K562 (cell line): ENCODE results near the gene ABCA7. TPM values are rescaled to one million over a fixed set of nuclear protein-coding genes. Genes with fewer than 3 reads are reported as not detected.

Source experiments
- ATAC-seq: fragments of 200-7000 bp; cut with Tn5 transposase; 3 replicates; pipeline ENCODE4 v1.9.1; 2020; ENCODE audit warnings: moderate library complexity
- BruUV-seq: library from RNA; stranded (reverse); fragments of 400-500 nt; replicated peaks from 2 replicates; lab custom pipeline; 2021; lab: Mats Ljungman, UMichigan
- CTCF ChIA-PET: fragments of 300-600 bp; formaldehyde crosslinking; extraction: SDS; loops from one replicate; lab custom pipeline; 2021; ENCODE audit warnings: low intra/inter-chr PET ratio; lab: Yijun Ruan, JAX
- POLR2A ChIA-PET: fragments of 300-600, 350-650 bp; sonication (Branson Sonifier 250); formaldehyde crosslinking; extraction: SDS; loops from one replicate; lab custom pipeline; 2021; ENCODE audit warnings: antibody characterized with exemption, inconsistent platforms; lab: Yijun Ruan, JAX
- DNase-seq, 4 experiments: peaks; one replicate each; pipeline versions ENCODE4 v3.0.0 to v3.0.0-alpha.2; 2011 to 2018; ENCODE audit warnings: low spot score in 3 of 4, mixed read lengths in 3 of 4; ENCODE audit errors: extremely low read depth in 1 of 4
- FAIRE-seq: peaks from 2 replicates; lab custom pipeline; 2011; peaks lifted over from hg19 to GRCh38; lab: Jason Lieb, UNC
- H2AFZ ChIP-seq: 2 replicates; pipeline ENCODE4 v1.6.0; 2011; ENCODE audit warnings: low read depth, low read length, control low read depth, inconsistent platforms
- H3K27ac ChIP-seq: fragments of 200-600 bp; 3 replicates; pipeline ENCODE4 v1.8.0; 2011; ENCODE audit warnings: low read depth, mild to moderate bottlenecking, control low read depth, inconsistent platforms, low read length, moderate library complexity, mixed read lengths; ENCODE audit errors: extremely low read depth
- H3K27me3 ChIP-seq, 2 experiments: fragments of 300-600 bp in 1 of 2; 2 replicates in 1 of 2; 3 replicates in 1 of 2; pipeline versions ENCODE4 v1.6.0 to v1.8.0; 2011; ENCODE audit warnings: inconsistent platforms in 2 of 2, low read length in 2 of 2, mild to moderate bottlenecking in 1 of 2, mixed read lengths in 1 of 2, moderate library complexity in 1 of 2; ENCODE audit not compliant: control insufficient read depth in 2 of 2, insufficient read depth in 2 of 2
- H3K36me3 ChIP-seq: fragments of 300-600 bp; 3 replicates; pipeline ENCODE4 v1.8.0; 2011; ENCODE audit warnings: mild to moderate bottlenecking, low read length, inconsistent platforms; ENCODE audit not compliant: control insufficient read depth, insufficient read depth
- H3K4me1 ChIP-seq, 2 experiments: fragments of 200-600 bp in 1 of 2; replicated peaks in 1 of 2; 2 replicates in 1 of 2; 3 replicates in 1 of 2; pipeline versions ENCODE4 v1.5.1 to v1.8.0; 2011; ENCODE audit warnings: inconsistent platforms in 2 of 2, low read length in 2 of 2, mild to moderate bottlenecking in 1 of 2, mixed read lengths in 1 of 2, moderate library complexity in 1 of 2; ENCODE audit not compliant: control insufficient read depth in 2 of 2, insufficient read depth in 2 of 2
- H3K4me2 ChIP-seq: 2 replicates; pipeline ENCODE4 v1.6.1; 2011; ENCODE audit warnings: low read length, control low read depth, inconsistent platforms, mixed read lengths; ENCODE audit not compliant: insufficient read depth
- H3K4me3 ChIP-seq: fragments of 200-600 bp; sonication (generic), shearing (Covaris generic); 2 replicates; pipeline ENCODE4 v1.5.1; 2016; ENCODE audit warnings: control low read depth, inconsistent platforms
- H3K79me2 ChIP-seq: fragments of 200-600 bp; 3 replicates; pipeline ENCODE4 v1.8.0; 2011; ENCODE audit warnings: low read length, inconsistent platforms; ENCODE audit not compliant: control insufficient read depth, insufficient read depth
- H3K9ac ChIP-seq, 2 experiments: 2 replicates each; pipeline versions ENCODE4 v1.6.0 to v1.6.1; 2011; ENCODE audit warnings: low read depth in 2 of 2, low read length in 2 of 2, control low read depth in 1 of 2, inconsistent platforms in 1 of 2, mild to moderate bottlenecking in 1 of 2, mixed read lengths in 1 of 2; ENCODE audit not compliant: insufficient read depth in 1 of 2
- H3K9me1 ChIP-seq: one replicate; pipeline ENCODE4 v1.6.0; 2011; ENCODE audit warnings: inconsistent platforms, mild to moderate bottlenecking, low read length, moderate library complexity; ENCODE audit not compliant: control insufficient read depth, insufficient read depth
- H3K9me3 ChIP-seq: replicated peaks from 2 replicates; pipeline ENCODE4 v1.5.1; 2011; ENCODE audit warnings: low read depth, low read length, inconsistent platforms; ENCODE audit not compliant: control insufficient read depth, insufficient read depth
- H4K20me1 ChIP-seq: replicated peaks from 2 replicates; pipeline ENCODE4 v1.6.1; 2011; ENCODE audit warnings: low read length, inconsistent platforms, mixed read lengths; ENCODE audit not compliant: control insufficient read depth, insufficient read depth
- CEBPB ChIP-seq: fragments of 450-650 bp; IDR thresholded peaks from 2 replicates; pipeline ENCODE4 v1.6.1; 2016; ENCODE audit warnings: missing genetic modification characterization, missing compliant biosample characterization
- ETV6 ChIP-seq, 3 experiments: fragments of 150-350 bp in 1 of 3; sonication (generic) in 1 of 3; formaldehyde crosslinking in 1 of 3; IDR thresholded peaks; 2 replicates each; pipeline versions ENCODE4 v1.6.1 to v1.8.0; 2014 to 2022; ENCODE audit warnings: borderline replicate concordance in 2 of 3, low read depth in 2 of 3, antibody characterized with exemption in 1 of 3, low read length in 1 of 3, mild to moderate bottlenecking in 1 of 3, missing genetic modification reagents in 1 of 3
- KAT7 ChIP-seq: sonication (generic); formaldehyde crosslinking; IDR thresholded peaks from 2 replicates; pipeline ENCODE4 v1.8.0; 2022; ENCODE audit warnings: missing genetic modification reagents, mild to moderate bottlenecking, borderline replicate concordance
- SIN3A ChIP-seq, 2 experiments: fragments of 150-350 bp in 1 of 2; IDR thresholded peaks; 2 replicates each; pipeline ENCODE4 v1.6.1; 2011 to 2016; ENCODE audit warnings: borderline replicate concordance in 2 of 2, low read depth in 2 of 2, low read length in 2 of 2, mild to moderate bottlenecking in 2 of 2, moderate library complexity in 2 of 2; ENCODE audit not compliant: control insufficient read depth in 1 of 2
- ZFP36 ChIP-seq: fragments of 150-350 bp; IDR thresholded peaks from 2 replicates; pipeline ENCODE4 v1.6.1; 2018; ENCODE audit warnings: low read length, low read depth; ENCODE audit not compliant: partially characterized antibody
- ZKSCAN1 ChIP-seq: fragments of 150-350 bp; IDR thresholded peaks from 2 replicates; pipeline ENCODE4 v1.6.1; 2016; ENCODE audit warnings: low read depth, low read length
- ZNF197 ChIP-seq: fragments of 200-800 bp; sonication (Bioruptor generic); IDR thresholded peaks from 2 replicates; pipeline ENCODE4 v1.6.1; 2016; ENCODE audit warnings: low read depth, missing genetic modification characterization, missing compliant biosample characterization
- WGBS: fragments of 100-300 bp; shearing (Covaris generic); methylation state at CpG from one replicate; pipeline ENCODE4 v1.1.6; 2016; ENCODE audit warnings: low coverage, mixed read lengths; ENCODE audit not compliant: insufficient coverage; ENCODE audit errors: missing lambda C conversion rate; 5-methylcytosine and 5-hydroxymethylcytosine counted together
- in situ Hi-C: fragments of 300-500 bp; cut with MboI; formaldehyde crosslinking; loops from 4 replicates; pipeline ENCODE4 v1.15.0; 2018; ENCODE audit warnings: inconsistent platforms, mixed read lengths
- intact Hi-C: fragments of 100-400 bp; cut with micrococcal nuclease; formaldehyde crosslinking; loops from 2 replicates; pipeline ENCODE4 v1.14.2; 2022
- polyA plus RNA-seq, 8 experiments: library from polyadenylated mRNA; depleted of rRNA in 4 of 8; stranded (reverse) in 5 of 8; unstranded in 3 of 8; fragments of >200 nt; fragmentation: Nextera tagmentation in 2 of 8; fragmentation: Illumina TruSeq in 1 of 8; extraction: Ambion mirVana in 2 of 8; extraction: Trizol in 1 of 8; gene quantifications; 2 replicates each; pipeline versions ENCODE4 v1.2.1 to v1.2.3, GENCODE V29; 2011 to 2014; ENCODE audit warnings: inconsistent platforms in 1 of 8, missing spikeins in 1 of 8
- total RNA-seq, 7 experiments: library from RNA; depleted of rRNA in 6 of 7; stranded (reverse); fragments of >200 nt in 6 of 7; fragmentation: Illumina TruSeq in 2 of 7; extraction: Trizol in 2 of 7; gene quantifications; 2 replicates each; pipeline versions ENCODE4 v1.2.1 to v1.2.3, GENCODE V29; 2011 to 2021; ENCODE audit warnings: low replicate concordance in 1 of 7
- TF ChIP-seq, protein P1 (sequence below): conservative IDR thresholded peaks from 2 replicates; pipeline ENCODE4 v1.6.1; 2011; ENCODE audit warnings: low read depth, mild to moderate bottlenecking, low read length; ENCODE audit not compliant: control insufficient read depth
- TF ChIP-seq, protein P2 (sequence below), 3 experiments: fragments of 200-800 bp in 1 of 3; sonication (Bioruptor generic) in 1 of 3; sonication (generic) in 1 of 3; formaldehyde crosslinking in 1 of 3; IDR thresholded peaks; 2 replicates each; pipeline versions ENCODE4 v1.6.1 to v1.8.0; 2016 to 2022; ENCODE audit warnings: mild to moderate bottlenecking in 2 of 3, missing compliant biosample characterization in 2 of 3, missing genetic modification characterization in 2 of 3, missing genetic modification reagents in 1 of 3

ABCA7 gene
- total and polyA plus RNA-seq, 9 of the 15 experiments (the other 6 are each of a cell fraction or from before 2014, with no cell fraction given): 2.3 to 96.1 (median 31.2) TPM

DNA sequence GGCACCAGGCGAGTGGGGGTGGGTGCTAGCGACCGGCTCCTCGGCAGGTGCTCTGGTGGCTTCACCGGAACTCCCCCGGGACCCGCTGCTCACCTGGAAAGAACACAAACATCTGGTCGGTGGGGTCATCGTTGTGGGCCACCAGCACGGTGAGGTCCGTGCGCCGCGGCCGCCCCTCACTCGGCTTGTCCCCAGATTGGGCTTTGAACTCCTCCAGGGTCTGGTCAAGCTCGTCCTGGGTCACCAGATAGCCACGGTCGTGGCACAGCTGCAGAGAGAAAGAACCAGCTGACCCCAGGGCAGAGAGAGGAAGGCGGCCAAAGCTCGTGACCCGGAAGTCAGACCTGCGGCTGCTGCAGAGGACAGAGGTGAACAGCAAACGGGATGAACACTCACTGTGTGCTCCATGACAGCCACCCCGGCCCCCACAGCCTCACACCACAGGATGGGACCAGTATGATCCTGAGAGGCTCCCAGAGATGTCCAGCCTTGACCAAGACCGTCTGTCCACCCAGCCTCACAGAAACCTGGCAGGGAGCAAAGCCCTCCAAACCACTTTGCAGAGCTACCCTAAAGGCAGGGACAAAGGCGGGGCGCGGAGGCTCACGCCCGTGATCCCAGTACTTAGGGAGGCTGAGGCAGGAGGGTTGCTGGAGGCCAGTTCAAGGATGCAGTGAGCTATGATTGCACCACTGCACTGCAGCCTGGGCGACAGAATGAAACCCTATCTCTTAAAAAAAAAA lies 54.1 kb downstream of the ABCA7 start:
- WGBS: 51% methylated on average over 28 of the region's 32 CpGs
- ChIA-PET POLR2A (interaction anchor here (0.9 to 6.2 kb wide), 4 partner anchors 10 to 17 kb away, joined by 3 to 45 read pairs (median 5); partner anchors contain the start of gene GPX4), CTCF (no interaction called here)
- peaks cover 11% of the 10 kb centered on the region; the same call in 1 of the 2 replicates for H4K20me1 ChIP-seq
- H3K36me3 ChIP-seq: peaks cover 43% of the 10 kb centered on the region
- no peak overlapping the region for H2AFZ ChIP-seq
- no peak for ATAC-seq
- in situ Hi-C loops (no loop called here), intact Hi-C loops (no loop called here)
- BruUV-seq: no TSS peak
- DNase-seq: no peak
- peaks cover 42% of the 10 kb centered on the region for H3K79me2 ChIP-seq
- no peak for FAIRE-seq
- H3K4me3 ChIP-seq: peak overlapping the region; percentile 78
- TF ChIP-seq CEBPB (0 out of 2 replicates have a peak, but pooled peaks have one; percentile 13), ZKSCAN1 (no peak)
- no peaks in the 10 kb centered on the region for H3K27me3 ChIP-seq
- H3K4me2 ChIP-seq: peak overlapping the region; percentile 88
- H3K27ac ChIP-seq: peak overlapping the region; percentile 65; the same call in 2 of the 3 replicates
- peak overlapping the region; percentile 87 to 100 for H3K9ac ChIP-seq
- peaks cover under 1% of the 10 kb centered on the region; the same call in 1 of the 2 replicates for H3K9me3 ChIP-seq
- H3K4me1 ChIP-seq: peaks cover 19 to 65% of the 10 kb centered on the region in 2 experiments; a peak in 4 of 5 replicates
- no peaks in the 10 kb centered on the region for H3K9me1 ChIP-seq

DNA sequence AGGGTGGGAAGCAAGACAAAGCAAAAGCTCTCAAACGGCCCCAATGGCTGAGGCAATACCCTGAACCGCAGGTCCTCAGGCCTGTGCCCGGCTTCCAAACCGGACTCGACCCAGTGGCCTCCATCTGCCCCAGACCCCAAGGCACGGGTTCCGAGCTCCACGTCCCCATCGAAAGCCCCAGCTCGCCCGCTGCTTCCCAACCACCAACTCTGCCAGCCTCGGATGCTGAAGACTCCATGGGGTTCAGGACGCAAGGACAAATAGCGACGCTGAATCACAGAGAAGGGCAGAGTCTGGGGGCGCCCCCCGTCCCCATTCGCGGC lies 54.7 kb downstream of the ABCA7 start:
- ATAC-seq (no peak), DNase-seq (no peak), FAIRE-seq (no peak)
- no peaks in the 10 kb centered on the region for H3K27me3 ChIP-seq
- intact Hi-C loops (no loop called here), in situ Hi-C loops (no loop called here)
- 2% methylated on average over 13 of the region's 19 CpGs for WGBS
- H3K9me3 ChIP-seq: peaks cover 3% of the 10 kb centered on the region
- peak overlapping the region; percentile 65 for H3K27ac ChIP-seq
- peaks cover 24 to 62% of the 10 kb centered on the region in 2 experiments; a peak in 4 of 5 replicates for H3K4me1 ChIP-seq
- ChIA-PET POLR2A (interaction anchor here (6.2 kb wide), 1 partner anchor 10 kb away, joined by 45 read pairs; no protein-coding TSS in a partner anchor), CTCF (no interaction called here)
- H3K79me2 ChIP-seq: peaks cover 42% of the 10 kb centered on the region
- peaks cover 37% of the 10 kb centered on the region for H3K36me3 ChIP-seq
- no peaks in the 10 kb centered on the region for H3K9me1 ChIP-seq
- H4K20me1 ChIP-seq: peaks cover 11% of the 10 kb centered on the region; the same call in 1 of the 2 replicates
- H3K4me2 ChIP-seq: peak overlapping the region; percentile 88
- H3K4me3 ChIP-seq: peak overlapping the region; percentile 78
- no TSS peak for BruUV-seq
- H3K9ac ChIP-seq: peak overlapping the region; percentile 87 to 100
- H2AFZ ChIP-seq: no peak overlapping the region
- TF ChIP-seq ZFP36: no peak
- TF ChIP-seq ZNF197: no peak
- peak in 1 of 2 experiments; percentile 47; a peak in 1 of 4 replicates for TF ChIP-seq SIN3A (IDR thresholded peaks at IDR 0.05; ENCODE audit: borderline replicate concordance in 2 of 2, control insufficient read depth in 1 of 2, low read depth in 2 of 2, low read length in 2 of 2)
- TF ChIP-seq, protein P1, sequence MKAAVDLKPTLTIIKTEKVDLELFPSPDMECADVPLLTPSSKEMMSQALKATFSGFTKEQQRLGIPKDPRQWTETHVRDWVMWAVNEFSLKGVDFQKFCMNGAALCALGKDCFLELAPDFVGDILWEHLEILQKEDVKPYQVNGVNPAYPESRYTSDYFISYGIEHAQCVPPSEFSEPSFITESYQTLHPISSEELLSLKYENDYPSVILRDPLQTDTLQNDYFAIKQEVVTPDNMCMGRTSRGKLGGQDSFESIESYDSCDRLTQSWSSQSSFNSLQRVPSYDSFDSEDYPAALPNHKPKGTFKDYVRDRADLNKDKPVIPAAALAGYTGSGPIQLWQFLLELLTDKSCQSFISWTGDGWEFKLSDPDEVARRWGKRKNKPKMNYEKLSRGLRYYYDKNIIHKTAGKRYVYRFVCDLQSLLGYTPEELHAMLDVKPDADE: peak; percentile 22; the same call in 1 of the 2 replicates
- TF ChIP-seq KAT7 (CRISPR knock-in tag): peak; percentile 51; the same call in 1 of the 2 replicates
- TF ChIP-seq, protein P2, sequence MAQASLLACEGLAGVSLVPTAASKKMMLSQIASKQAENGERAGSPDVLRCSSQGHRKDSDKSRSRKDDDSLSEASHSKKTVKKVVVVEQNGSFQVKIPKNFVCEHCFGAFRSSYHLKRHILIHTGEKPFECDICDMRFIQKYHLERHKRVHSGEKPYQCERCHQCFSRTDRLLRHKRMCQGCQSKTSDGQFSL (CRISPR knock-in tag; IDR thresholded peaks at IDR 0.05): 0 out of 2 replicates have a peak, but pooled peaks have one; percentile 29
- TF ChIP-seq, protein P2 (tag; IDR thresholded peaks at IDR 0.05): no peak
- no peak for TF ChIP-seq ETV6 (IDR thresholded peaks at IDR 0.05; ENCODE audit: borderline replicate concordance in 1 of 2, low read depth in 2 of 2, low read length in 1 of 2)
- no peak for TF ChIP-seq ETV6 (CRISPR knock-in tag; IDR thresholded peaks at IDR 0.05; ENCODE audit: borderline replicate concordance)
